GM19193 (cell line): ENCODE measurements around the gene EXOSC3.
A peak's percentile ranks its signal among the peaks of the same experiment; 100 is the strongest.

Experiments
- POLR2A ChIP-seq: IDR thresholded peaks from 4 replicates; pipeline ENCODE4 v1.6.1; 2011; ENCODE audit not compliant: insufficient read depth, insufficient read length; ENCODE audit errors: extremely low read depth

The EXOSC3 gene

DNA sequence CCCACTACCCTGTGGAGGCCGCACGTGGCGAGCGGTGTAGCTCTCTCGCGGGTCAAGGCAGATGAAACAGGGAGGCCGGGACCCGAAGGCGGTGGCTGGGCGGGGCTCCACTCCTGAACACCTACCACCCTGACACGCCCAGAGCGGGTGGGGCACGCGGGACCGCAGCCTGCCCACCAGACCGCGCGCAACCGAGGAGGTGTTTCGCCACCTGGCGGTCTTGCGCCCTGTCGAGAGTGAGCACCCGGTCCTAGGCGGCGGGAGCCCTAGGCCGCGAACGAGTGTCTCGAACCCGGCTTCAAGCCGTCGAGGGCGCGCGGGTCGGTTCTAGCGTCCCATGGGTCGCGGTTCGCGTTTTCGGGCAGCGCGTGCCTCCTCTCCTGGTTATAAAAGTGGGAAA, 2.2 kb upstream of the EXOSC3 start:
- no peak for TF ChIP-seq POLR2A

DNA sequence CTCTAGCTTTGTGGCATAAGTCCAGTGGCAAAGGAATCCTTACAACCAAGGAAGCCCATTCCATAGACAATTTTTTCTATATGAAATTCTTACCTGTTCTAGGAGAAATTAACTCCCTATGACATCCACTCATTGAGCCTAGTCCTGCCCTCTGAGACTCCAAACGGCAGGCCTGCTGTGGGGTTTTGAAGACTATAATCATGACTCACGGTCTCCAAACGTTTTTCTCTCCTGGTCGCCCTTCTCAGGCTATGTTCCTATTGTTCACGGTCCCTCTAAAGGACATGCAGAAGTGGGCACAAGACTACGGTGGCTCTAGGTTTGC, 611 bp downstream of the EXOSC3 start:
- no peak for TF ChIP-seq POLR2A

DNA sequence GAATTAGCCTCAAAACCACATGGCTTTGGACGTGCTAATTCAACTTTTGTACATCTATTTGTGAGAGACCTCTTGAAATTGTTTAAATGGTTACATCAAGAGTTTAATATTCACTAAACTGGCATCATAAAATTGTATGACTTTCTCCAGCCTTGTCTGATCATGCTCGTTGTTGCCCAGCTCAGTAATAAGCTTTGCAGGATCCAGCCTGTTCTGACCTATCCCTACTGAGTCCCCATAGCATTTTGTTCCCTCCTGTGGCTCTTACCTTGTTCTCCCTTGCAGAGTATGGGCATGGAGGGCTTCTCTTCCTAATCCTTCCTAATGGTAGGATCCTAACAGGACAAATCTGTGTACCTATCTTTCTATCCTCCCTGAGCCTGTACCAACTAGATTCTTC, 6.3 kb downstream of the EXOSC3 start:
- TF ChIP-seq POLR2A = no peak

DNA sequence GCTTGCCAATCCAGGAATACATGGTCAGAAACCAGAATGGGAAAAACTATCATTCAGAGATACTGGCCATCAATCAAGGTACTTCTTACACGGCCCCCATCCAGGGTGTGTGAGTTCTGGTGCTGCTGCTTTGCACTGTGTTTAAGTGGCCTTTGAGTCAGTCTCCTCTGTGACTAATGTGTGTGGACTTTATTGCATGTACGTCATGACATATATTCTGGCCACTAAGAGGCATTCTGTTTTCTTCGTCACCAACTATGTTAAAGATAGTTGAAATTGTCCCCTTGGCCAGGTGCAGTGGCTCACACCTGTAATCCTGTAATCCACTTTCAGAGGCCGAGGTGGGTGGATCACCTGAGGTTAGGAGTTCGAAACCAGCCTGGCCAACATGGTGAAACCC, 8.5 kb downstream of the EXOSC3 start:
- no peak for TF ChIP-seq POLR2A

DNA sequence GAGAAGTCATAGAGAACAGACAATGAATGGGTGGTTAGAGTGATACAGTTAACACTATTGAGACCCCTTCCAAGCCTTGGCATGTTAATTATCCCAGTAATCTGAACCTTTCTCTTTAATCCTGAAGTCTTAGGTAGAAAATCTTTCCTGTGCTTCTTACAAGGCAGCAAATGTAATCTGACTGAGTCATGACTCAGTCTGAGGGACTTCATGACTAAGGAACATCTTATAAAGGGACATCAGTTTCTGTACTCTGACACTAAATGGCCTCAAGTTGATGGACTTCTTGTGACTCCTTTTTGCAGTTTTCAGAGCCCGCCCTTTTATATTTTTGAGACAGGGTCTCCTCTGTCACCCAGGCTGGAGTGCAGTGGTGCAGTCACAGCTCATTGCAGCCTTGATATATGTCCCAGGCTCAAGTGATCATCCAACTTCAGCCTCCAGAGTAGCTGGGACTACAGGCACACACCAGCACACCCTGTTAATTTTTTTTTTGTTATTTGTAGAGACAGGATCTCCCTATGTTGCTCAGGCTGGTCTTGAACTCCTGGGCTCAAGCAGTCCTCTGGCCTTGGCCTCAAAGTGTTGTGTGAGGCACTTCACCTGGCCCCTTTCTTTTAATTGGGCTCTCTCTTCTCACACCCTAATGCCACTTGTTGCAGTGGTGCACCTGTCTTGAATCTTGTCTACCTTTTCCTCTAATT, 9.5 kb downstream of the EXOSC3 start:
- peak; percentile 22 for TF ChIP-seq POLR2A

DNA sequence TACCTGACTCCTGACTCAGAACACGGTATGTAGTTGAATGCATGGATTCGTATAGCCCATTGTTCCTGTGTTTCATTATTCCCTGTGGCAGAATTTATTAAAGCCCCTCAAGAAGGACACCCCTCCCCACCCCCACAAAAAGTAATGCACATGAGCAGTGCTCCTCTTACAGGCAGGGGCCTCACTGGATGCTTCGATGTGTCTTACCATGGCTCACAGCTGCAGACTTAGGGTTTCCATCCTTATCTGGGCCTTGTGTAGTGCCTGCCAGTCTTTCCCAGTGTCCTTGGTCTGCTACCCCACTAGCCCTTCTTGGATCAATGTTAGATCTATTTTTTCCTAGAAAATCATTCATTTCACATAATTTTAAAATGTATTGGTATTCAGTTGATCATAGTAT, 14.9 kb downstream of the EXOSC3 start:
- TF ChIP-seq POLR2A = no peak

DNA sequence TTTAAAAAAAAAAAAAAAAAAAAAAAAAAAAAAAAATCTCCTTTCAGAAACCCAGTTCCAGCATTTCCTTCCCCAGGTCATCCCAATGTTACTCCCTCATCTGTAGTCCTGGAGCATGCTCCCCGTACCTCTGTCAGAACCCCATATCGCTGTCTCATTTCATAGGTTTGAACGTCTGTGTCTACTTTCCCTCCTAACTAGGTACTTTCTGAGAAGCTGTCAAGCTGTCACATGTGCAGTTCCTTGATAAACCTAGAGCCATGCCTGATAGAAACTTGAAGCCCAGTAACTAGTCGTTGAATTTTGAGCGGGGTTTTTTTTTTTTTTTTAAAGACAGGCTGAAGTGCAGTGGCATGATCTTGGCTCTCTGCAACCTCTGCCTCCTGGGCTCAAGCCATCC, 15.6 kb downstream of the EXOSC3 start:
- TF ChIP-seq POLR2A = no peak

DNA sequence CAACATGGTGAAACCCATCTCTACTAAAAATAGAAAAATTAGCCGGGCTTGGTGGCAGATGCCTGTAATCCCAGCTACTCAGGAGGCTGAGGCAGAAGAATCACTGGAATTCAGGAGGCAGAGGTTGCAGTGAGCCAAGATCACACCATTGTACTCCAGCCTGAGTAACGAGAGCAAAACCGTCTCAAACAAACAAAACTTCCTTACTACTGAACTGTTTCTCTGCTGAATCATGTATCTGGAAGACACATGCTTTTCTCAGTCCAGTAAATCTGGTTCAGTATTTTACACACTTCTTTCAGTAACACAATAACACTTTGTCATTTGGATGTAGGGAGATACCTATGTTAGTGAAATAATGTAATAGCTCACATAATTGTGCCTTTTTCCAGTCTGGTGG, 23.4 kb downstream of the EXOSC3 start:
- no peak for TF ChIP-seq POLR2A

DNA sequence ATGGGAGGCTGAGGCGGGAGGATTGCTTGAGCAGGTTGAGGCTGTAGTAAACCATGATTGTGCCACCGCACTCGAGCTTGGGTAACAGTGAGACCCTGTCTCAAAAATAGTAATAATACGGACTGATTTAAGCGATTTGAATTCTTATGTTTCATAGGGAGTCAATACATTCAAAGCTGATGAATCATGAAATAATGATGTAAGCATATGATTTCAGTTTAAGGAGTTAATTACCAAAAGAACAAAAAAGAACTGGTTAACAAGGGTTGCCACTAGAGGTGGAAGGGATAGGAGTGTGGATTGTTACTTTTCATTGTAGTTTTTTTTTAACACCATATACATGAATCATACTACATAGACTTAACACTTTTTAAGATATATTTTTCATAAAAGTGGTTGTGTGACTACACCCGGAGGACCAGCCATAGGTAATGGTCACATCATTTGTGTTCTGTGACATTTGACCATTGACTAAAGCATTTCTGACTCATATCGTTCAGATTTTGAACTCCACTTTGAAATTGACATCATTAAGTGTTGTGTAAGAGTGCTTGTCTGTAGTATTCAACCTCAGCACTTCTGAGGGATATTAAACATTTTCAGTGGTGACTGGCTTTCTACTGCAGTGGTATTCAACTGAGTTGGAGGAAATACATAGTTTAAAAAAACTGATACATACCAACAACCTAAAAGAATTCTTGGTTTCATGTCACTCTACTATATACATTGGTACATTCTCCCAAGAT, 24.3 kb downstream of the EXOSC3 start:
- TF ChIP-seq POLR2A = no peak

DNA sequence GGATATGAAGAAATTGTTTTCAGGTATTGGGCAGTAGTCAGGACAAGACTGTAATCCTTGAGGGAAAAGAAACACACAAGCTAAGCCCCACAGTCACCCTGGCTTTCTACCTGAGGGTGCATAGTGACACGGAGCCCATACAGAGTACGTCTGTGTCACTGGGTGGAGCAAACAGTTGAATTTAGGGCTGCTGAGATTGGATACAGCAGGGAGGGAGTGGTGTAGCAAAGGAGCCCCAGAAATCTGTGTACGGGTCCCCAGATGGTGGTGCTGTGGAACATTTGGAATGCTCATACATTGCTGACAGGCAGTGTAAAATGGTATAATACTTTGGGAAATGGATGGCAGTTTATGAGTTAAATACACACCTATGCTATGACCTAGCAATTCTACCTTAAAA, 26.1 kb downstream of the EXOSC3 start:
- TF ChIP-seq POLR2A = no peak

DNA sequence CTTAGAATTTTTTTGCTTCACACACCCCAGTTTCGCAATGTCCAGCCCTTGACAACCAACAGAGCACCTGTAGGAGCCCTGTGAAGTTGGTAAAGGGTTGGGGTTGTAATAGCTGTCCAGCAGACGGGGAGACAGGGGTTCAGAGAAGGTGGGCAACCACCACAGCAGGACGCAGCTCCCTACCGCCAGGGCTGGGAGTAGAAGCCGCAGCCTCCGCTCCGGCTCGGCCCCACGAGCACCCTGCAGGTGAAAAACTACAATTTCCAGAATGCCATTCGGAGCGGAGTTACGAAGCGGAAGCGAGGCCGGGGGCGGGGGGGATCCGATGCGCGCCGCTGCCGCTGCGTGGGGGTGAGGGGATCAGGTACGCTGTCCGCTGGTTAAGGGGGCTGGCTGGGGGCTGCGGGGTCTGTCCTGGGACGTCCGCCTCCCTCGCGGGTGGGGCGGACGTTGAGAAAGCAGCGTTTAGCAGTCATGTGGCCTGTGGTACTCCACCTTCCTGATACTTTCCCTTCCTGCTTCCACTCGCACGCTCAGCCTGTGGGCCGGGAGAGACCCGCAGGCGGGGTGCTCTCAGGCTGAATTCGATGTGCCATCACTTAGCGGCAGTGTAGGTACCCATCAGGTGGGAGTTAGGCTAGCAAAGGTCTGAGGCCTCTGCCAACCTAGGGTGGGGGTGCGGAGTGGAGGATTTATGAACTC, 31.2 kb downstream of the EXOSC3 start, which contains the start of gene TRMT10B:
TRMT10B (plus strand) TSS at position 317 of the 702 bp plus-strand sequence. CDS start 8,127 bp downstream, outside the sequence.
- TF ChIP-seq POLR2A = peak; percentile 71

DNA sequence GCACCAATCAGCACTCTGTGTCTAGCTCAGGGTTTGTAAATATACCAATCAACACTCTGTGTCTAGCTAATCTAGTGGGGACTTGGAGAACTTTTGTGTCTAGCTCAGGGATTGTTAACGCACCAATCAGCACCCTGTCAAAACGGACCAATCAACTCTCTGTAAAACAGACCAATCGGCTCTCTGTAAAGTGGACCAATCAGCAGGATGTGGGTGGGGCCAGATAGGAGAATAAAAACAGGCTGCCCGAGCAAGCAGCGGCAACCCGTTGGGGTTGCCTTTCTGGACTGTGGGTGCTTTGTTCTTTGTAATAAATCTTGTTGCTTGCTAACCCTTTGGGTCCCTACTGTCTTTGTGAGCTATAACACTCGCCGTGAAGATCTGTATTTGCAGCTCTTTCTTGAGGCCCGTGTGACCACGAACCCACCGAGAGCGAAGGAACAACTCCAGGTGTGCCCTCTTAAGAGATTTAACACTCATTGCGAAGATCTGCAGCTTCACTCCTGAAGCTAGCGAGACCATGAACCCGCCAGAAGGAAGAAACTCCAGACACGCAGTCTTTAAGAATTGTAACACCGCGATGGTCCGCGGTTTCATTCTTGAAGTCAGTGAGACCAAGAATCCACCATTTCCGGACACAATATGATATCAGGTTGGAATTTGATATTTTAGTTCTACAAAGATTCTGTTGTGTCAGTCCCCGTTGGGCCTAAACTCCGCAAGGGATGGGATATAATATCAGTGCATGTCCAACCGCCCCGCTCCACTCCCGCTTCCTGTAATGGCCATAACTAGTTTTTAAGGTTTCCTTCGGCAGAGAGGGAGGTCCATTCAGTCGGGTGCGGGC, 32.0 kb downstream of the EXOSC3 start:
- no peak for TF ChIP-seq POLR2A

DNA sequence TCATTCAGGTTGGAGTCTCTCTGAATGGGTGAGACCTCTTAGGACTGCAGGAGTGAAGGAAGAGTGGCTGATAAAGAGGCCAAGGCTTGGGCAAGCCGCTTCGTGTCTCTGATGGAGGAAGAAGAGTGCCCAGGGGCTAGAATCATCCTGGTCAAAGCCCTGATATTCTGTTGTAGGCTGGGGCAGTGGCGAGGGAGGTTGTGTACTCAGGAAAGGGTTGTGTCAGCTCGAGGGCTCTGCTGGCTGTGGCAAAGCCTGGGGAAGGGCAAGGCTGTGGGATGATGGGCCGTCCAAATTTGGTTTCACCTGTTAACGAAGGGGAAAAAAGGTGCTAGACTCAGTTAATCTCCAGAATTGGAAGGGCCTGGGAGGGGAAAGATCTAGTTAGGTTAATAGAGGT, 33.7 kb downstream of the EXOSC3 start:
- no peak for TF ChIP-seq POLR2A

DNA sequence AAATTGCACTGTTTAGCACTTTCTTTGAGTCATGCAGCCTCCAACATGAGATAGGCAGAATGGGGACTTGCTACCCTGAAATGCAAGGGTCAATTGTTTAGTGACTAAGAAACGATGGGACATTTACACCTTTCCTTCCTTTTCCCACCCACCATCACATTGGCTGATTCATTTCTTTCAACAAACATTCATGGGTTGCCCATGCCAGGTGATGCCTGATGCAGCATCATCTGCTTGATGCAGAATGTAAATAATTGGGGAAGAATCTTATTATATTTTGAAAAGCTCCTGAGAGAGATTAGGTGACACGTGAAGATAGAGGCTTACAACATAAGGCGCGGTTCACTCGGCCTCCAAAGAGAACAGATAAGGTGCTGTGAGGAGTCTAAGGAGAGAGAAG, 35.7 kb downstream of the EXOSC3 start:
- TF ChIP-seq POLR2A = no peak

DNA sequence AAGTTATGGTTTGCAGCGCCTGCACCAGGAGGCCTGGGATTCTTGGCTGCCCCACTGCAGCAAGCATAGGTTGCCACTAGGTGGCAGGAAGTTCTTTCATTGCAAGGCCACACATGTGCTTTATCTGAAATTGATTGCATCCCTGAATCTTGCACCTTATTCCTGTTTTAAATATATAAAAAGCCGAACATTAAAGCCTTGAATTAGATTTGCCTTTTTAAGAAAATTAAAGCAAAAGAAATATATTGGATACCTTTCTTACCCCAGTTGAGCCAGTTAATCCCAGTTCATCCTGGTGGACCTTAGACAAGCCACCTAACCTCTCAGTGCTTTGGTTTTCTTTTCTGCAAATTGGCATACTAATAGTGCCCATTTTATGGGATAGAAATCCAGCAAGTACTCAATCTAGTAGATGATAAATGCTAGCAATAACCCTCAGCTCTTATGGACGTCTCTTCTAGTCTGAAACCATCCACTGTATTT, 37.6 kb downstream of the EXOSC3 start:
- TF ChIP-seq POLR2A = no peak
